GM04503 (cell line): ENCODE results near the gene SFRP5.

Experiments used
- DNase-seq: peaks from one replicate; pipeline ENCODE4 v3.0.0-alpha.2; 2012; ENCODE audit warnings: low read depth

SFRP5 gene

GRCh38 chr10:97785231-97785630 is 13.4 kb upstream of the SFRP5 start:
- DNase-seq: no peak

DNA sequence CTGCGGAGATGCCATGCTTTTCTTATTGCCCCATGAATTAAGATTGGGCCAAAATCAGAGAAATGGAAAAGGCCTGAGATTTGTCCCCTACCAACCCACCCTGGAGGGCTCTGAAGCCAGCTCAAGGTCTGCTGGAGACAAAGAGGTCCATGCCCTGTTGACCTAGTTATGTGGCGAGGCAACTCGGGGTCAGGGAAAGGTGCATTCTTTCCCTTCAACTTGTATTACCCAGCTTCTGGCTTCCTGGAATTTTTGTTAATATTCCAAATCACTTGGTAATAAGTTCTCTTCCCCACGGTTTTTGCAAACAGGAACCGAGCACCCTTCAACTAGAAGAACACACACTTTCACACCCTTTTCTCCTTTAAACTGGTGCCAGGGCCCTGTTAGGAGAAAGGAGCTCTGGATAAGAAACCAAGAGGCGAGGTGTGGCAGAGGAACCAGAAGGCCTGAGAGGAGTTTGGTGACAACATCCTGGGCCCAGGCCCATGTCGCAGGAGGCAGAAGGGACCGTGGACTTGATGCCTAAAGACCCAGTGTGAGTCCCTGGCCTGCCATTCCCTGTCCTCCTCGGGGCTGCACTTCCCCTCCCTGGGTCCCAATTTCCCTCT is 12.5 kb upstream of the SFRP5 start:
- DNase-seq: no peak

DNA sequence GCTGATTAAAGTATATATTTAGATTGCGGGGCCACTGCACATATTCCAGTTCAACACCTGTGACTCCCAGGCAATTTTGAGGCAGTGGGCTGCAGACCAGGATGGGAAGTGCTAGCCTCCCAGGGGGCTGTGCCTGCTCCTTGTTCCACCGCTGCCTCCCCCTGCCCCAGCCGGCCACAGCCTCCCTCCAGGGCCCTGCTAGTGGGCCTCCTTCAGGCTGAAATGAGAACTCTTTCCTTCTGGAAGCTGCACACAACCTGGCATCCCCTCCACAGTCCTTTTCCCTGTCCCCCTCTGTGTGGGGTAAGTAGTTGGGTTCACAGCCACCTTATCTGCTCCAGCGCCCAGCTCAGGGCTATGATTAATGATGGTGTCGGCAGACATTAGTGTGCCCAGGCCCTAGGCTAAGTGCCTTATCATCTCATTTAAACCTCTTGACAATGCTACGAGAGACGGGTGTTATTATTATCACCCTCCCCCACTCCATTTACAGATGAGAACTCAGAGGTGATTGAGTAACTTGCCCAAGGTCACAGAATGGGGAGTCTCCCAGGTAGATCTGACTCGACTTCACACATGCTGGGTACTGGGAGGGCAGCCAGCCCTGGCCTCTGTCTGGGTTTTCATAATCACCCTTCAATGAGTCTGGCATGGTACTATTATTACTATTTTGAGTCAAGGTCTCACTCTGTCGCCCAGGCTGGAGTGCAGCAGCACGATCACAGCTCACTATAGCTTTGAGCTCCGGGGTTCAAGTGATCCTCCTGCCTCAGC is 10.8 kb upstream of the SFRP5 start:
- DNase-seq: no peak

GRCh38 chr10:97781618-97782331 is 10.0 kb upstream of the SFRP5 start:
- no peak for DNase-seq

DNA sequence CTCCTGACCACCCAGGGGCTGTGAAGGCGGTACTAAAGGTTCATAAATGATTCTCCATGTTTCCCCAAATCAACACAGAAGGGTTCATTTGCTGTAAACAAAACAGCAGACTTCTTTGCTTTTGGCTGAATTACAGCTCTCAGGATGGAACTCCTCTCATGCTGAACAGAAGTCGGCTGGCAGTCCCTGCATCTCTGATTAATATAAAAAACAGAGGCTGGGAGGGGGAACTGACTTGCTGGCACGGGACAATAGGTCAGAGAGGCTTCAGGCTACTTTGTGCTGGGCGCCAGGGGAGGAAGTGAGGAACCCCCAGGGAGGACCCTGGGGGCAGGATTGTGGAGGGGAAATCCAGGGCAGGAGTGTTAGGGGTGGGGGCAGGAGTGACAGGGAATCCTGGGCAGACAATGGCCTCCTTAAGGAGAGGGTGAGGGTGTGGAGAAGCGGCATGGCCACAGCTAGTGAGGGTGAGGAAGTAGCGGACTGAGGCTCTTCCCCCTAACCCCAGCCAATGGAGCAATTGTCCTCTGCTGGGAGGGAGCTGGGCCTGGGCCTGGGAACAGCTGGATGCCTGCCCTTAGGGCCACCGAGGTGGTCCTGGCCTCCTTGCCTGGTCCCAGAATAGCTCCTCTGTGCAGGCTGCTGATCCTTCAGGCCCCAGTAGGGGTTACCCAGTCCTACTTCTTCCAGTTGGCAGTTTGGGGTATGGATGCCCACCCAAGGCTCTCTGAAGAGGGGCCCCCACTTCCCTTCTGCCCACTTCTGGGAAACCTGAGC is 9.2 kb upstream of the SFRP5 start:
- no peak for DNase-seq

- DNase-seq: no peak
These were observed 8.2 kb upstream of the SFRP5 start for GRCh38 chr10:97779975-97780374.

DNA sequence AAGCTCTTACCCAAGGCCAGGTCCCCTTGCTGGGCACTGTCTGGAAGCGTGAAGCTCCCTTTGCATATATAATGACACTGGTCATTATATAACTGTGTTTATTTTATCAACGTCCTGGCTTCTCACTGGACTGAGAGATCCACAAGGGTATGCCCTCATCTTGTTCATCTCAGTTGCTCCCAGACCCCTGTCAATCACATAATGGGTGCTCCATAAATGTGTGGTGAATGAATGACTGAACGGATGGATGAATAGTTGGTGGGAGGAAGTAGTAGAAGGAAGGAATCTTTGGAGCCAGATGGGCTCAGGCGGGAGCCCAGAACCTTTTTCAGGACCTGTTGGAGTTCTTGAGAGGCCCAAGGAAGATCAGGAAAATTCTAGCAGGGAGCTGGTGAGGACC is 7.7 kb upstream of the SFRP5 start:
- no peak for DNase-seq

DNA sequence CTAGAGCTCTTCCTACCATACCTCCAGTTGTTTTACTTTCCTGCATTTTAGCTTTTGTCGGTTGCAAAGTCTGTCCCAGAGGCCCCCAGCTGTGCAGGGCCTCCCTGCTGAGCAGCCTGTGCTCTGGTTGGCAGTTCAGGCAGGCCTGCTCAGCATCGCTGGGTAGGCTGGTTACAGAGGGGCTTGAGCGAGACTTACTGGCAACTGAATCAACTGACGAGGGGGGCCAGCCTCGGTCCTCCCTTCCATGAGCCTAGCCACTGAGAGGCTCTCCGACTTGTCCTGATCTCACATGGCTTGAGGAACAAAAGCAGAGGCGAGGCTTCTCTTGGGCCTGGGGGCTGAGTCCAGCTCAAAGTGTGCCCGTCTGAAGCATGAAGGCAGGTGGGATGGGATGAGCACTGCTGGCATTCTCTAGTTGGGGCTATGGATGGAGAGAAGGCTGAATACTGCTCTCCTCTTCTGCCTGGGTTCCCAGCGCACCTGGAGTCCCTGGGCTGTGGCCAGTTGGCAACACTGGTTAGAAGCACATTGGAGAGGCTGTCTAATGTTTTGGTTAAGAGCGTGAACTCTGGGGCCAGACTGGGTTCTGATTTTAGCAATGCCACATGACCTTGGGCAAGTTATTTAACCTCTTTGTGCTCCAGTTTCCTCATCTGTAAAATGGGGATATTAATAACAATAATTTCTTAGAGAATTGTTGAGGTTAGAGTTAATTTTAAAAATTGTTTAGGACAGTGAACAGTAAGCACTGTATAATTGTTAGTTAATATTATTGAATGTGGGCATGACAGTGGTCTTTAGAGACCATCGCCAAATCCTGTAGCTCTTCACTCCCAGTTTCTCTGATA is 6.9 kb upstream of the SFRP5 start:
- no peak for DNase-seq

DNA sequence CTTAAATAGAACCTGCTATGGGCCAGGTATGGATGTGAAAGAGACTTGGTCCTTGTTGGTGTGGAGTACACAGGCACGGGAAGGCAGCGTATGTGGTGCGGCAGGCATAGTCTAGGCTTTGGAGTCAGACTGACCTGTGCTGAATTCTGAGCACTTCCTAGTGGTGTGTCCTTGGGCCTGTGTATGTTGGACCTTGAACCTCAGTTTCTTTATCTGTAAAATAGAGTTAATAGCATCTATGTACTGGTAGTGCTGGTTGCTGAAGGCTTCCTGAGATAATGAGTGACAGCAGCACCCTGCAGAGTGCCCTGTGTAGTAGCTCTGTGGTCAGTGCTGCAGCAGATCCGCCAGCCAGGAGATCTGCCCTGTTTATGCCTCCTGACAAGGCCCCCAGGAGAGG is 5.3 kb upstream of the SFRP5 start:
- no peak for DNase-seq

DNA sequence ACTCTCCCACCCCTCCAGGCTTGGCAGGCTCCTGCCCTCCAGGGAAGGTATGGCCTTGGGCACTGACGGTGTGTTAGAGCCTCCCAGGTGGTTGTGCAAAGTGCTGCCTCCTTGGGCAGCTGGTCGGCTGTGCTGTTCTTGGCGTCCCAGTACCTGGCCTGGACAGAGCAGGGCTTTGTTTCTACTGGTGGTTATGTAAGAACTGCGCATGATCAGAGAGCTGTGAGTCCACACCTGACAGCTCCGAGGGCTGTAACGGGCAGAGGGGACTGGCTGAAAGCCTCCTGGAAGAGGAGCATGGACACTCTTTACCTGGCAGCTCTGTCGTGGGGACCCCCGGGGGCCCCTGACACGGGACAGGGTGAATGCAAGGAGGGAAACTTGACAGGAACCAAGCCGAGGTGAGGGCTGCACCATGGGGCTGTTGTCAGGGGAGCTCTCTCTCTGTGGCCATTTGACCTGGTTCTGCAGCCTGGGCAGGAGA is 3.1 kb upstream of the SFRP5 start:
- DNase-seq: no peak

GRCh38 chr10:97773096-97773495 is 1.3 kb upstream of the SFRP5 start:
- DNase-seq: no peak

GRCh38 chr10:97771055-97771891 is 526 bp downstream of the SFRP5 start:
- DNase-seq: no peak

GRCh38 chr10:97770255-97770654 is 1.5 kb downstream of the SFRP5 start:
- no peak for DNase-seq

- no peak for DNase-seq
These were observed 3.2 kb downstream of the SFRP5 start for GRCh38 chr10:97768322-97769315.

DNA sequence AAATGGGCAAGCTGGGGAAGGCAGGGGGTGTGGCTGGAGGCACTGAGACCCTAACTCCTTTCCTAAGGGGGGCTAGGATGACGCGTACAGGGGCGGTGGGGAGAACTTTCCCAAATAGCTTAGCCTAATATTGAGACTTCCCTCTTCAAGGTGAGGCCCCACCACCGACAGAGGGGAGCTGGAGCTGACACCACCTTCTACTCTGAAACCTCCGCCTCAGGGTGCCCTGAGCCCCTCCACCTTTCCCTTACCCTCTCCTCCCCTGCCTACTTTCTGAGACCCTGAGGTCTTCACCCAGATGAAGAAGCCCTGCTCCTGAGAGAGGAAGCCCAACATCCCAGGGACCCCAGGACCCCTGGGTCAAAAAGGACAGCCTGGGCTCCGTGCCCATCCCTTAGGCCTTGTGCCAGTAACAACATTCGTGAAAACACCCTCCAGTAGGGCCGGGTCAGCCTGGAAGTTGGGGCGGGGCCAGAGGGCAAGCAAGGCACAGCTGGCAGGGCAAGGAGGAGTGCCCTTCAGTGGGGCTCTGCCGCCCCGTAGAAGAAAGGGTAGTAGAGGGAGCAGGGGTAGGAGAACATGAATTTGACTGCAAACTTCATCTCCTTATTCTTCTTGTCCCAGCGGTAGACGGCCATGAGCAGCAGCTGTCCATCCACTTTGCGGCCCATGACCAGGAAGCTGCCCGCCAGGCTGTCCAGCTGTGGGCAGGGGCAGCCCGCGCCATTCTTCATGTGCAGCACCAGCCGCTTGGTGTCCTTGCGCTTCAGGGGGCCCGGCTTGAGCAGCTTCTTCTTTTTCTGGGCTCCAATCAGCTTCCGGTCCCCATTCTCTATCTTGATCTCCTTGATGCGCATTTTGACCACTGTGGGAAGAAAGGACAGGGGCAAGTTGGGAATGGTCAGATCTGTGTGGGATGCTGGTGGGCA is 4.5 kb downstream of the SFRP5 start:
- DNase-seq: no peak

- no peak for DNase-seq
These were observed 5.5 kb downstream of the SFRP5 start for GRCh38 chr10:97766106-97766810.

DNA sequence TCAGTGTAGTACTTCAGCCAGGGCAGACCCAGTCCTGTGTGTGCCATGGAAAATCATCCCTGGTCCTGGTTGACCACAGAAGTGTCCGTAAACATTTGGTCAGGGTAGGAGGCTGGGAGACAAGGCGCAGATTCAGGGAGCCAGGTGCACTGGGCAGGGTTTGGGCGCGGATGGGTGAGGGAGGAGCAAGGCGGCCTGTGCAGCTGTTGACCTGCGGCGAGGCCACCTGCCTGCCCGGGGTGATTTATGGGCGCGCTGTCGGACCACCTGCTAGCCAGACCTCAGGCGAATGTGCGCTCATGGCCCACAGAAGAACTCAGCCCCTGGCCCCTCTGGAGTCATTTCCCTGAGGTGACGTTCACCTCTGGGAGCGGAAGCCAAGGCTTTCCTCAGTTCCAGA is 6.6 kb downstream of the SFRP5 start:
- DNase-seq: no peak
